ENCODE results near the gene AWAT2. TPM values are rescaled to one million over a fixed set of nuclear protein-coding genes. Genes with fewer than 3 reads are reported as not detected.

AWAT2 gene
- not detected for polyA plus RNA-seq (2012; ENCODE audit: low read depth, missing spikeins)

- DNase-seq (ENCODE audit: insufficient read length, low spot score): no peak
- no peak for TF ChIP-seq POLR2A (IDR thresholded peaks at IDR 0.05; ENCODE audit: low read depth, low read length)
- TF ChIP-seq PAX5 (IDR thresholded peaks at IDR 0.05; ENCODE audit: insufficient read depth, low read length, severe bottlenecking): no peak
- TF ChIP-seq TAF1 (IDR thresholded peaks at IDR 0.05; ENCODE audit: low read depth, low read length): no peak
- TF ChIP-seq SPI1 (IDR thresholded peaks at IDR 0.05; ENCODE audit: low read depth, low read length): no peak
- no peak for TF ChIP-seq POLR2AphosphoS5 (IDR thresholded peaks at IDR 0.05; ENCODE audit: low read depth, low read length)
- no peak for TF ChIP-seq POU2F2 (IDR thresholded peaks at IDR 0.05; ENCODE audit: low read depth, low read length)
- no peak for FAIRE-seq
Measured at GRCh38 chrX:70049925-70050324, at the start of gene AWAT2. TSS of gene AWAT2 (minus strand) at chrX:70049938. CDS start at chrX:70049932, 6 bp downstream.

DNA sequence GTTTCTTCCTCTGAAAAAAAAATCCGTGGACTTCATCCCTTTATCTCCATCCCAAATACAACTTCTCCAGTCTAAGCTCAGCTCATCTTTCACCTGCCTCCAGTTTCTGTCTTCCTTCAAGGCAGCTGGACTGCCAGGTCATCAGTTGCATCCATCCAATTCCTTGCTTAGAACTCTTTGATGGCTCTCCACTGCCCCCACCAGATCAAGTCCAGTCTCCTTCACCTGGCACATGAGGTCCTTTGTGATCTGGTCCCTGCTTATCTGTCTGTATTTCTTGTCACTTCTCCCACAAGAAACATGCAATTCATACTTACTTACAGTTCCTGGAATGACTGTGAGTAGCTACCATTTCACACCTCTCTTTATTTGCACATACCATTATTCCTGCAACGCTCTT, 46.3 kb upstream of the AWAT2 start:
- DNase-seq (ENCODE audit: insufficient read length, low spot score) (no peak), FAIRE-seq (no peak)
- TF ChIP-seq POU2F2 (IDR thresholded peaks at IDR 0.05; ENCODE audit: low read depth, low read length): no peak
- TF ChIP-seq SPI1 (IDR thresholded peaks at IDR 0.05; ENCODE audit: low read depth, low read length): no peak
- TF ChIP-seq TAF1 (IDR thresholded peaks at IDR 0.05; ENCODE audit: low read depth, low read length): no peak
- no peak for TF ChIP-seq PAX5 (IDR thresholded peaks at IDR 0.05; ENCODE audit: insufficient read depth, low read length, severe bottlenecking)
- no peak for TF ChIP-seq POLR2AphosphoS5 (IDR thresholded peaks at IDR 0.05; ENCODE audit: low read depth, low read length)
- no peak for TF ChIP-seq POLR2A (IDR thresholded peaks at IDR 0.05; ENCODE audit: low read depth, low read length)

DNA sequence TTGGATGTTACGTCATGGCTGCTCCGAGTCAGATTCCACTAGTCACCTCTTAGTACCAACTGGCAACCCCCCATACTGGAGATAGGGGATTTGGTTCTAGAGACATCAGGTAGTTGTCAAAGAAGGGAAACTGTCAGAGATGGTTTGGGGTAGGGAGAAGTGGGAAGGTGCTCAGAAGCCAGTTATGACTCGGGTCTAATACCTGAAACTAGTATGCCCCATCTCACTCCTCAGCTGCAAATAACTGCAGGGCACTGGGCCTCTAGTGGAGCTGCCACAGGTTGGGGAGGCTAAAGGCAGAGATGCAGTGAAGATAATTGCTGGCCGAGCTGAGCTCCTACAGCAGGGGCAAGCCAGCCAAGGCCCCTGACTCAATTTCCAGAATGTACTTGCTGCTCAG, 42.5 kb upstream of the AWAT2 start:
- FAIRE-seq (no peak), DNase-seq (ENCODE audit: insufficient read length, low spot score) (no peak)
- TF ChIP-seq POLR2AphosphoS5 (IDR thresholded peaks at IDR 0.05; ENCODE audit: low read depth, low read length) (no peak), POU2F2 (IDR thresholded peaks at IDR 0.05; ENCODE audit: low read depth, low read length) (no peak), SPI1 (IDR thresholded peaks at IDR 0.05; ENCODE audit: low read depth, low read length) (no peak), TAF1 (IDR thresholded peaks at IDR 0.05; ENCODE audit: low read depth, low read length) (no peak)

GRCh38 chrX:70089604-70090297, 40.0 kb upstream of the AWAT2 start:
- FAIRE-seq (no peak), DNase-seq (ENCODE audit: insufficient read length, low spot score) (no peak)

GRCh38 chrX:70088751-70089150, 39.0 kb upstream of the AWAT2 start:
- TF ChIP-seq POU2F2 (IDR thresholded peaks at IDR 0.05; ENCODE audit: low read depth, low read length): no peak
- TF ChIP-seq TAF1 (IDR thresholded peaks at IDR 0.05; ENCODE audit: low read depth, low read length): no peak
- TF ChIP-seq SPI1 (IDR thresholded peaks at IDR 0.05; ENCODE audit: low read depth, low read length): no peak
- TF ChIP-seq PAX5 (IDR thresholded peaks at IDR 0.05; ENCODE audit: insufficient read depth, low read length, severe bottlenecking): no peak
- no peak for TF ChIP-seq POLR2AphosphoS5 (IDR thresholded peaks at IDR 0.05; ENCODE audit: low read depth, low read length)
- TF ChIP-seq POLR2A (IDR thresholded peaks at IDR 0.05; ENCODE audit: low read depth, low read length): no peak
- FAIRE-seq (no peak), DNase-seq (ENCODE audit: insufficient read length, low spot score) (no peak)

More at GRCh38 chrX:70089604-70090297, 40.0 kb upstream of the AWAT2 start:
- TF ChIP-seq POU2F2 (IDR thresholded peaks at IDR 0.05; ENCODE audit: low read depth, low read length): no peak
- TF ChIP-seq TAF1 (IDR thresholded peaks at IDR 0.05; ENCODE audit: low read depth, low read length): no peak
- TF ChIP-seq SPI1 (IDR thresholded peaks at IDR 0.05; ENCODE audit: low read depth, low read length): no peak
- TF ChIP-seq POLR2A (IDR thresholded peaks at IDR 0.05; ENCODE audit: low read depth, low read length): no peak
- TF ChIP-seq POLR2AphosphoS5 (IDR thresholded peaks at IDR 0.05; ENCODE audit: low read depth, low read length): no peak
- TF ChIP-seq PAX5 (IDR thresholded peaks at IDR 0.05; ENCODE audit: insufficient read depth, low read length, severe bottlenecking): no peak

GRCh38 chrX:70087857-70088630, 38.3 kb upstream of the AWAT2 start:
- TF ChIP-seq POLR2AphosphoS5 (IDR thresholded peaks at IDR 0.05; ENCODE audit: low read depth, low read length) (no peak), POLR2A (IDR thresholded peaks at IDR 0.05; ENCODE audit: low read depth, low read length) (no peak), PAX5 (IDR thresholded peaks at IDR 0.05; ENCODE audit: insufficient read depth, low read length, severe bottlenecking) (no peak), POU2F2 (IDR thresholded peaks at IDR 0.05; ENCODE audit: low read depth, low read length) (no peak), SPI1 (IDR thresholded peaks at IDR 0.05; ENCODE audit: low read depth, low read length) (no peak), TAF1 (IDR thresholded peaks at IDR 0.05; ENCODE audit: low read depth, low read length) (no peak)
- FAIRE-seq: no peak
- DNase-seq (ENCODE audit: insufficient read length, low spot score): no peak

DNA sequence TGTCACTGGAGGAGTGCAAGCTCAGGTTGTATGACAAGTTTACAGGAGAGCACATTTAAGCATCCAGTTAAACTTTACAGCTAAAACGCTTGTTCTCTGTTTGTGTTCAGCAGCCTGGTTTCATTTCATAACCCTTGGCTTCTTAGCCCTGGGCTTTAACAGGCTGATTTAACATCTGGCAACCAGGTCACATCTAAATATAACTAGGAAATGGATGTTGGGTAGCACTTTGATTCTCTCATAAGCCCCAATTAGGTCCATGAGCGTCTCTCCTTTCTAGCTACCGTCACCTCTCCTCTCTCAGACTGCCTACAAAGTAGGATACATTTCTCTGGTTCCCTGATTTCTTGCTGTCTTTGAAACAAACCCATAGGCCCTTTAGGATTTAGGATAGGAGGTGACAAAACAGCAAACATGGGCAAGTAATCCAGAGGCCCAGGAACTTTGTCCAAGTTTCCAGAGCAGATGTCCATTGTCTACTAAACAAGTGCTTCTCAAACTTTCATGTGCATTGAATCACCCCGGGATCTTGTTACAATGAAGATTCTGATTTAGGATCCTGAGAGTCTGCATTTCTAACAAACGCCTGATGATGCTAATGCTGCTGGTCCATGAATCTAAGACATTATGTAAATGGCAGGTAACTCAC, 35.0 kb upstream of the AWAT2 start:
- TF ChIP-seq POLR2AphosphoS5 (IDR thresholded peaks at IDR 0.05; ENCODE audit: low read depth, low read length): no peak
- no peak for TF ChIP-seq PAX5 (IDR thresholded peaks at IDR 0.05; ENCODE audit: insufficient read depth, low read length, severe bottlenecking)
- no peak for TF ChIP-seq TAF1 (IDR thresholded peaks at IDR 0.05; ENCODE audit: low read depth, low read length)
- TF ChIP-seq POLR2A (IDR thresholded peaks at IDR 0.05; ENCODE audit: low read depth, low read length): no peak
- TF ChIP-seq POU2F2 (IDR thresholded peaks at IDR 0.05; ENCODE audit: low read depth, low read length): no peak
- TF ChIP-seq SPI1 (IDR thresholded peaks at IDR 0.05; ENCODE audit: low read depth, low read length): no peak
- FAIRE-seq (no peak), DNase-seq (ENCODE audit: insufficient read length, low spot score) (no peak)

- FAIRE-seq: no peak
- DNase-seq (ENCODE audit: insufficient read length, low spot score): no peak
- TF ChIP-seq POLR2A (IDR thresholded peaks at IDR 0.05; ENCODE audit: low read depth, low read length) (no peak), SPI1 (IDR thresholded peaks at IDR 0.05; ENCODE audit: low read depth, low read length) (no peak), POLR2AphosphoS5 (IDR thresholded peaks at IDR 0.05; ENCODE audit: low read depth, low read length) (no peak), PAX5 (IDR thresholded peaks at IDR 0.05; ENCODE audit: insufficient read depth, low read length, severe bottlenecking) (no peak), POU2F2 (IDR thresholded peaks at IDR 0.05; ENCODE audit: low read depth, low read length) (no peak), TAF1 (IDR thresholded peaks at IDR 0.05; ENCODE audit: low read depth, low read length) (no peak)
Measured at GRCh38 chrX:70082723-70083122, 33.0 kb upstream of the AWAT2 start.

GRCh38 chrX:70079870-70080269, 30.1 kb upstream of the AWAT2 start:
- TF ChIP-seq POLR2AphosphoS5 (IDR thresholded peaks at IDR 0.05; ENCODE audit: low read depth, low read length) (no peak), POLR2A (IDR thresholded peaks at IDR 0.05; ENCODE audit: low read depth, low read length) (no peak), POU2F2 (IDR thresholded peaks at IDR 0.05; ENCODE audit: low read depth, low read length) (no peak), SPI1 (IDR thresholded peaks at IDR 0.05; ENCODE audit: low read depth, low read length) (no peak)
- DNase-seq (ENCODE audit: insufficient read length, low spot score): no peak
- FAIRE-seq: no peak
